GM23248 (cell line): ENCODE results near the gene RIMS3. TPM values are rescaled to one million over a fixed set of nuclear protein-coding genes. Genes with fewer than 3 reads are reported as not detected.

Source experiments
- DNase-seq: peaks from one replicate; pipeline ENCODE4 v3.0.0-alpha.2; 2015
- H2AFZ ChIP-seq: fragments of 200-600 bp; sonication (generic); 2 replicates; pipeline ENCODE4 v1.6.1; 2016; ENCODE audit warnings: antibody characterized with exemption
- H3F3A ChIP-seq: fragments of 200-600 bp; sonication (generic); 2 replicates; pipeline ENCODE4 v1.6.1; 2016; ENCODE audit warnings: mild to moderate bottlenecking, antibody characterized with exemption, mixed run types; ENCODE audit not compliant: insufficient read depth
- H3K27ac ChIP-seq: fragments of 200-600 bp; sonication (generic); 2 replicates; pipeline ENCODE4 v1.5.1; 2016; ENCODE audit warnings: mild to moderate bottlenecking
- H3K27me3 ChIP-seq: fragments of 200-600 bp; sonication (generic); replicated peaks from 2 replicates; pipeline ENCODE4 v1.6.1; 2016; ENCODE audit warnings: mild to moderate bottlenecking; ENCODE audit not compliant: insufficient read depth
- H3K36me3 ChIP-seq: fragments of 200-600 bp; sonication (generic); 2 replicates; pipeline ENCODE4 v1.6.1; 2016; ENCODE audit warnings: low read depth, mild to moderate bottlenecking
- H3K4me1 ChIP-seq: fragments of 200-600 bp; sonication (generic); 2 replicates; pipeline ENCODE4 v1.6.1; 2016; ENCODE audit warnings: mild to moderate bottlenecking; ENCODE audit not compliant: insufficient read depth
- H3K4me2 ChIP-seq: fragments of 200-600 bp; sonication (generic); one replicate; pipeline ENCODE4 v1.6.1; 2016; ENCODE audit warnings: mild to moderate bottlenecking; ENCODE audit not compliant: unreplicated experiment
- H3K4me3 ChIP-seq: fragments of 200-600 bp; sonication (generic); 2 replicates; pipeline ENCODE4 v1.5.1; 2016; ENCODE audit warnings: mild to moderate bottlenecking
- H3K79me2 ChIP-seq: fragments of 200-600 bp; sonication (generic); 2 replicates; pipeline ENCODE4 v1.6.1; 2016; ENCODE audit warnings: mild to moderate bottlenecking; ENCODE audit not compliant: insufficient read depth
- H3K9ac ChIP-seq: fragments of 200-600 bp; sonication (generic); 2 replicates; pipeline ENCODE4 v1.6.1; 2016; ENCODE audit warnings: mild to moderate bottlenecking
- H3K9me2 ChIP-seq: fragments of 200-600 bp; sonication (generic); 2 replicates; pipeline ENCODE4 v1.6.1; 2016; ENCODE audit warnings: mixed run types, mild to moderate bottlenecking, moderate library complexity; ENCODE audit not compliant: insufficient read depth
- H3K9me3 ChIP-seq: fragments of 200-600 bp; sonication (generic); one replicate; pipeline ENCODE4 v1.6.1; 2017; ENCODE audit warnings: low read depth
- H4K20me1 ChIP-seq: fragments of 200-600 bp; sonication (generic); 2 replicates; pipeline ENCODE4 v1.6.0; 2016; ENCODE audit not compliant: insufficient read depth
- EZH2 ChIP-seq: fragments of 200-600 bp; sonication (generic); IDR thresholded peaks from 2 replicates; pipeline ENCODE4 v1.6.1; 2018; ENCODE audit warnings: antibody characterized with exemption, mild to moderate bottlenecking; ENCODE audit not compliant: insufficient read depth, poor library complexity, severe bottlenecking
- EZH2phosphoT487 ChIP-seq: fragments of 200-600 bp; sonication (generic); IDR thresholded peaks from 2 replicates; pipeline ENCODE4 v1.6.1; 2018; ENCODE audit warnings: antibody characterized with exemption, moderate library complexity, mild to moderate bottlenecking, low read depth; ENCODE audit not compliant: insufficient read depth
- WGBS, 2 experiments: methylation state at CpG; one replicate each; pipeline ENCODE4 v1.1.6; 2015 to 2017; ENCODE audit warnings: low lambda C conversion rate in 2 of 2, low coverage in 1 of 2; ENCODE audit errors: missing lambda C conversion rate in 2 of 2; 5-methylcytosine and 5-hydroxymethylcytosine counted together
- in situ Hi-C: fragments of 300-500 bp; cut with MboI; formaldehyde crosslinking; loops from 2 replicates; pipeline ENCODE4 v1.15.0; 2020
- polyA plus RNA-seq: library from polyadenylated mRNA; unstranded; fragments of >200 nt; fragmentation: Nextera tagmentation; extraction: Ambion mirVana; gene quantifications from 2 replicates; pipeline ENCODE4 v1.2.1, GENCODE V29; 2016
- total RNA-seq: library from RNA; depleted of rRNA; stranded (reverse); fragments of >200 nt; shearing (Covaris generic); gene quantifications from 2 replicates; pipeline ENCODE4 v1.2.3, GENCODE V29; 2014; rRNA removed

Gene RIMS3
- total RNA-seq: 0.25 TPM in 1 of 2 replicates, not detected in the other
- 0.08 and 0.18 TPM in 2 replicates for polyA plus RNA-seq

DNA sequence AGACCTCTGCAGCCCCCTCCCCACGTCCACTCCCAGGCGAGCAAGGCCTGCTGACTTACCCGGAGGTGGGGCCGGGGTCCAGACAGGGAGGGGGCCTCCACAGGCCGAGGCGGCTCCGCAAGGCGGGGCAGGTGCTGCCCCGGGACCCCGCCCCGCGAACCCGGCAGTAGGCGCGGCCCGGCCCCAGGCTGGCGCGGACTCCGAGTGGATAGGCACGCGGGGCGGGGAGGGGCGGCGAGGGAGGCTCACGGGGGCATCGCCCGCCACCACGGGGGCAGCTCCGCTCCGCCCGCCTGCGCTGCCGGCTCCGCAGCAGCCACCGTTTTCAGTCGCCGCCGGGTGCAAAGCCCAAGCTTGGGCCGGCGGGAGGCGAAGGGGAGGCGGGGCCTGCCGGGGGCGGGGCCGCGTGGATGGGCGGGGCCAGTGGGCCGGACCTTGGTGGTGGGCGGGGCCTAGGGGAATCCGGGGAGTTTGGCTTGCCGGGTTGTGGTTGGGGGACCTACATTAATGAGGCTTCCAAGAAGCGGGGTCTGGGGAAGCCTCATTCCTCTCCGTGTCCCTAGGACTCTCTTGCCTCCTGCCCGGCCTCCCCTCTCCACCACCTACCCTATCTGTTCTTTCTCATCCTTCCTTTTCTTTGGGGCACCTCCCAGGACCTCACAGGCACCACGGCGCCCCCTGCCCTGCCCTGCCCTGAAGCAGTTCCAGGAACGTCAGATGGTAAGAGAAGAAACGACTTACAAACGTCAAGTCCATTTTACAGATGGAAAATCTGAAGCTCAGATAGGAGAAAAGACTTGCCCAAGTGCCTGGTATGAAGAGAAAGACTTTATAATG lies at the start of gene RIMS3:
RIMS3 (minus strand) TSS at position 348 of the 837 bp plus-strand sequence. CDS start 23,757 bp downstream, outside the sequence.
- H4K20me1 ChIP-seq: no peaks in the 10 kb centered on the region
- H3F3A ChIP-seq: no peaks in the 10 kb centered on the region
- peaks cover 27% of the 10 kb centered on the region for H3K27me3 ChIP-seq
- H3K79me2 ChIP-seq: no peaks in the 10 kb centered on the region
- no peaks in the 10 kb centered on the region for H3K36me3 ChIP-seq
- no peaks in the 10 kb centered on the region for H3K4me1 ChIP-seq
- WGBS, 2 experiments: 2 to 4% methylated on average over 35 to 47 of the region's 59 CpGs
- TF ChIP-seq EZH2phosphoT487 (no peak), EZH2 (no peak)
- peak within 1 kb of the TSS; percentile 74 for H2AFZ ChIP-seq
- no peaks in the 10 kb centered on the region for H3K9me2 ChIP-seq
- H3K9me3 ChIP-seq: no peaks in the 10 kb centered on the region
- in situ Hi-C loops: no loop called here
- DNase-seq: peak; percentile 81
- H3K9ac ChIP-seq: no peak within 1 kb of the TSS
- peak within 1 kb of the TSS; percentile 69 for H3K4me3 ChIP-seq
- no peak within 1 kb of the TSS for H3K27ac ChIP-seq
- peak within 1 kb of the TSS; percentile 59 for H3K4me2 ChIP-seq

GRCh38 chr1:40712997-40713396 lies 47.5 kb upstream of the RIMS3 start:
- Histone ChIP-seq H3K36me3 (no peaks in the 10 kb centered on the region), H4K20me1 (no peaks in the 10 kb centered on the region), H3K4me1 (peaks cover 40% of the 10 kb centered on the region), H3K9me3 (no peaks in the 10 kb centered on the region), H3K27ac (no peak overlapping the region), H2AFZ (no peak overlapping the region), H3K27me3 (no peaks in the 10 kb centered on the region), H3K4me3 (no peak overlapping the region), H3K79me2 (peaks cover 94% of the 10 kb centered on the region), H3K9ac (no peak overlapping the region), H3F3A (peaks cover 31% of the 10 kb centered on the region), H3K9me2 (no peaks in the 10 kb centered on the region), H3K4me2 (no peak overlapping the region)
- TF ChIP-seq EZH2phosphoT487: no peak
- TF ChIP-seq EZH2: no peak
- in situ Hi-C loops: no loop called here
- no peak for DNase-seq

GRCh38 chr1:40712405-40712944 lies 47.0 kb upstream of the RIMS3 start:
- Histone ChIP-seq H3K4me2 (peak overlapping the region; percentile 71), H3K9me2 (no peaks in the 10 kb centered on the region), H3K4me3 (peak overlapping the region; percentile 75; the same call in 1 of the 2 replicates), H3K27ac (peak overlapping the region; percentile 69; the same call in 1 of the 2 replicates), H3K9ac (no peak overlapping the region), H2AFZ (no peak overlapping the region), H3K27me3 (no peaks in the 10 kb centered on the region), H3K9me3 (no peaks in the 10 kb centered on the region), H4K20me1 (no peaks in the 10 kb centered on the region), H3K36me3 (no peaks in the 10 kb centered on the region), H3K4me1 (peaks cover 40% of the 10 kb centered on the region), H3F3A (peaks cover 31% of the 10 kb centered on the region), H3K79me2 (peaks cover 94% of the 10 kb centered on the region)
- WGBS, 2 experiments: 80 to 86% methylated on average over 5 of the region's 5 CpGs
- in situ Hi-C loops: no loop called here
- no peak for DNase-seq
- no peak for TF ChIP-seq EZH2
- TF ChIP-seq EZH2phosphoT487: no peak

GRCh38 chr1:40711465-40712404 lies 46.3 kb upstream of the RIMS3 start:
- H3K4me3 ChIP-seq: peak overlapping the region; percentile 75
- peaks cover 31% of the 10 kb centered on the region for H3F3A ChIP-seq
- no peaks in the 10 kb centered on the region for H3K9me3 ChIP-seq
- peak overlapping the region; percentile 71 for H3K4me2 ChIP-seq
- no peak for TF ChIP-seq EZH2phosphoT487
- TF ChIP-seq EZH2: no peak
- DNase-seq: peak; percentile 76
- H3K36me3 ChIP-seq: no peaks in the 10 kb centered on the region
- peak overlapping the region; percentile 69 for H3K27ac ChIP-seq
- H4K20me1 ChIP-seq: no peaks in the 10 kb centered on the region
- H3K9ac ChIP-seq: peak overlapping the region; percentile 65
- H2AFZ ChIP-seq: peak overlapping the region; percentile 82
- H3K9me2 ChIP-seq: no peaks in the 10 kb centered on the region
- H3K79me2 ChIP-seq: peaks cover 94% of the 10 kb centered on the region
- in situ Hi-C loops: no loop called here
- peaks cover 40% of the 10 kb centered on the region for H3K4me1 ChIP-seq
- H3K27me3 ChIP-seq: no peaks in the 10 kb centered on the region
- 10 to 15% methylated on average over 3 of the region's 3 CpGs for WGBS, 2 experiments
